NCI-H460 (cell line): ENCODE data around the gene KIRREL3. TPM values are rescaled to one million over a fixed set of nuclear protein-coding genes. Genes with fewer than 3 reads are reported as not detected.

ENCODE experiments used
- DNase-seq: peaks from one replicate; pipeline ENCODE4 v3.0.0-alpha.2; 2016; ENCODE audit warnings: low read depth; ENCODE audit errors: extremely low read depth
- total RNA-seq: library from RNA; depleted of rRNA; stranded (reverse); fragments of >200 nt; shearing (Covaris generic); gene quantifications from 2 replicates; pipeline ENCODE4 v1.2.3, GENCODE V29; 2014

The KIRREL3 gene
- total RNA-seq, 1 experiment from 2014 or later, result not detected

DNA sequence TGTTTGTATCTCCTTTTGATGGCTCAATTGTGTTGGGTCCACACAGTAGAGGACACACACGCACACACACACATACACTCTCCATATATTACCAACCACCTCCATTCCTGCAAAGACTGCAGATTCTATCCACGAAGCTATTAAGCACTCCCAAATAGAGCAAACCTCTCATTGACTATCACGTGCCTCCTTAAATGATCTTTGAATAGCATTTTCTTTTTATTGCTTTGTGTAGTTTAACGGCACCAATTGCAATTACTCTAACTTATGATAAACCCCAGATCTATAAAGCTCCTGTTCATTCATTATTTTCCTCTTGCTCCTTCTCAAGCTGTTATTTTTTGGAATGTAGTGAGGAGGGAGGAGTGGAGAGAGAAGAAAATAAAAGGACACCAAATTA, 440.3 kb downstream of the KIRREL3 start:
- DNase-seq, result no peak

DNA sequence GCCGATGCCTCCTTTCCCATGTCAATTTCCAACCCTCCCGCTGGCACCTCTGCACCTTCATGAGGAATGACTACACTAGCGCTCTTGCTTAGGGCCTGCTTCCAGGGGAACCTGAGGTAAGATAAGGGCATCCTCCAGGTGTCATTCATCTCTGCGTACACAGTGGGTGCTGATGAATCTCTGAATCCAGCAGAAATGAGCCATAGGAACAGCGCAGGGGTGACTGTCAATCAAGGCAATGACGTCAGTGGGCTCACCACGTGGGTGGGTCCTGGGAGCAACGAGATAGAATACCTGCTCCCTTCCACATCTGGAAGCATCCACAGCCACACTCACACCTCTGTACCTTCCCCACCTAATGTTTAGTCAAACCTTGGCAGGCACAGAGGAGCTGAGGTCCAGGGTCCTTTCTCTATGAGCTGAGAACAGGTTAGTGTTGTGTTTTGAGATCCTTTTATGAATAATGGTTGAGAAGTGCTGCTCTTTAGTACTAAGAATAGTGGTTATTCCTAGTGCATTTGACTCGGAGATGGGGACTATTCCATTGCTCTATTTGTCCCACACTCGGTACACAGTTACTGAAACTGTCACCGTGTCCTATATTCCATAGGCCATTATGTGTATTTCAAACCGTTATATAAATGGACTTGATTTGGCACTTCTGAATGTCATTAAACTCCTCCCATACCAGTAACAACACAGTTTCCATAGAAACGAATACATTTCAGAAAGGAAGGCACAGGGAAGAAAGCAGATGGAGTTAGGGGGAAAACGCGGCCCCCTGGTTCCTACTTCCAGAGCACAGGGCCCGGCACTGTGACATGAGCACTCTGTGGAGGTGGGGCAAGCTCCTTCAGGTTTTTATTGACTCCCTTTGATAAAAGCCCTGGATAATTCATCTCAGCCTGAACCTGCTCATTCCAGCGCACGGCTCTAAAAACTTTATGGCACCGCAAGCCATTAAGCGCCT, 451.7 kb downstream of the KIRREL3 start:
- no peak for DNase-seq

DNA sequence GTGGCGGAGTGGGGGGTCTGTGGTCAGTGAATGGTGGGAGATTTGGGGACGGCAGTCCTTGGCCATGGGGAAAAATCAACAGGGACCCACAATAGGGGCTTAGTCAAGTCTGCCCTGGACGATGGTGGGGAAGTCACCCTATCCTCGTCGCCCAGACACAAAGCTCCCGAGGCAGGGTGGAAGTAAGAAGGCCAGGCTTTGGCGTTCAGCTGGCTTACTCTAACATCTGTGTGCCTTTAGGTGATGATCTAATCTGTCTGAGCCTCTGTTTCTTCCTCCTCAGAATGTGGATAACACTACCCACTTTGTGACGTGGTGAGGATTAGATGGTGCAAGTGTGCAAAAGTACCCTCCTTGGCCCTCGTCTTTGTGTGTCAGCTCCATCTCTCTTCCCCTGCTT, 452.9 kb downstream of the KIRREL3 start:
- DNase-seq, result no peak

DNA sequence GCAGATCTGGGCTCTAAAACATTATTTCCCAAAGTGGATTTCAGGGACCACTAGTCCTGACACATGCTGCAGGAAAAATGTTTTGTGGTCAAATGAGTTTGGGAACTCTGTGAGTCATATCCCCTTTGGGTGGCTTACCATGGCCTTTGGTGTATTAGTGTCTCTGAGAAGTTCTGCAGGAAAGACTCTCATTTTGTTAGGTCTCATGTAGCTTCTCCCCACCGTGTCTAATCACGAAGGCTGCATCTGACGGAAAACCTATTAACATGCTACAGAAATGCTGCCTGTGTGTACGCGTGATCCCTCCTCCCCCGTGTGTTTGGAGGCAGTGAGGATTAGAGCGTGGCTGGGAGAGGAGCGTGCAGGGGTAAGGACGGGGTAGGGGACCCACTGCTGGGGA, 453.4 kb downstream of the KIRREL3 start:
- no peak for DNase-seq

DNA sequence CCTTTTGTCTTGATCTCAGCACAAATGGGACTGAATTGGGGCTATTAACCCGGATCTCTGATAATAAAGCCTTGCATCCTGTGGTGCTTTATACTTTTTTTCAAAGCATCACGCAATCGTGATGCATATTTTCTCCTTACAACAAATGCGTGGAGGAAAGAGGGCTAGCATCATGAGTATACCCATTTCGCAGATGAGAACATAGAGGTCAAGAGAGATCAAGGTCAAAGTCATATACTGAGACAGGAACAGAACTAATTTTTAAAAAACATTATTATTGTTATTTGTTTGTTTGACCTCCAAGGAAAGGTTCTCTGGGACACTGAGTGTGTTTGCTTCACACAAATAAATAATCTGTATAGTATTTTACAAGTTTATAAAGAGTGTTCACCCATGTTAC, 453.9 kb downstream of the KIRREL3 start:
- DNase-seq, result no peak

DNA sequence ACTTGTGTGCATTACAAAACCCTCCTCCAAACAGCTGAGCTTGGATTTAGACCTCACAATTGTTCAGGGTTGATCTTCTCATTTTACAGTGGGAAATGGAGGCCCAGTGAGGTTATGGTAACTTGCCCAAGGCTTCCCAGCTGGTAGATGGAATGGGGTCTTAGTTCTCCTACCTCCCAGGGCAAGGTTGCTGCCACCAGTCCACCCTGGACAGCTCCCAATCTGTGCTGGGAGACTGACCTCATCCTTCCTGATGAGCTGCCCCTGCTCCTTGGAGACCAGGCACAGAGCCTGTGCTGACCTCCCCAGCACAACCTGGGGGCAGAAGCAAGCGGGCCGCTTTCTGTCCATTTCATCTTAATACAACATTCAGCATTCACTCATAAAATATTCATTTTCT, 454.4 kb downstream of the KIRREL3 start:
- no peak for DNase-seq

DNA sequence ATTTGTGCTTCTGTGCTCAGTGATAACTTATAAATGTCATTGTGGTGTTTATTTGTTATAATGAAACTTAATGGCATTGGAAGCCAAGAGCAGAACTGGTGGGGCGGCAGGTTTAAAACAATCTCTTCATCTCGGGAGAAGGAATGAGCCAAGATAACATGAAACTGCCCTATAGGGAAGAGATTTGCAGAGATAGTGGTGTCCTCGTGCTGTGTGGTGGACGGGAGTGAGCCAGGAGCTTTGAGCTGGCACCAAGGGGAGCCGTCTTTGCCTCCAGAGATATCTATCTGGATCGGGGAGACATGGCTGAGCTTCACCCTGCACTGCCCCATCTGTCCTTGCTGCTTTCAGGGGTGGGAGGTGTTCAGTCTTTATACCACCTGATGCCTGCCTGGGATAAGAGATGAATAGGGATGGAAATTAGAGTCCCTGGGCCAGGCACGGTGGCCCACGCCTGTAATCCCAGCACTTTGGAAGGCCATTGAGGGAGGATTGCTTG, 455.5 kb downstream of the KIRREL3 start:
- DNase-seq, result no peak

DNA sequence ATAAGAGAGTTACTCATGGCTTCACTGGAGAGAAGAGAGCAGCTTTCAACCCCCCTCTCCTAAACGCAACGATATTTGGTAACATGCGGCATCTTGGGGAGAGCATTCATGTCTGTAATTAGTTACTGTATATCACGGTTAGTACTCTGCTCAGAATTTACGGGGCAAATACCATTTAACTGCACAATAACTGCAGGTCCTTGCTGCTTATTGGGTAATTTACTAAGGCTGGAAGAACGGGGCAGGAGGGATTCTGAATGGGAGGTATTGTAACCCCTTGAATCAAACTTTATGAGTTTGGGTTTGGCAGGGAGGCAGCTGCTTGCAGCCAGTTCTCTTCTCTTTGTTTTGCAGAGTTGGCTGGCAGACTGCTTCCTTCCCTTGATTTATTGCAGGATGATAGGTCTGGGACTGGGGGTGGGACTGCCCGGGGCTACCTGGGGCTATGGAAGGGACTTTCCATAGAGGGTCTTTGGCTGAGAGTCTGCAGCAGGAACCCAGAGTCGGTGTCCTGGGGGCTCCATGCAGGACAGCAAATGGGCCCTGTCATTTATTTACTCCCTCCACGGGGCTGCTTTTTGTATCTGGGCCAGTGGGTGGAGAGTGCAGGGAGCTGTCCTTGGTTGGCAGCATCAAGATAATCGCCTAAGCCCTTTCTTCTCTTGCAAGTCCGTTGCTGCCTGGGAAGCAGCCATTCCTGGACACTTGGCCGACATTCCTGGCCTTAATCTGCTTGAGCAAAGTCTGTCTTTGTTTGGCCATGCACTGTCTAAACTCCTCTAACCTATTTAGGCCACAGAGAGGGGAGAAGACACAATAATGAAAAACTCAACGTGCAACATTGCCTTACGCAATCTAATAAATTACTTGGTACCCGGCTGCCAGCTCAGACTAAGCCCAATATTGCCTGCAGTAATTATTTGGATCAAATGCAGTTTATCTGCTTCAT, 456.2 kb downstream of the KIRREL3 start:
- DNase-seq, result no peak

DNA sequence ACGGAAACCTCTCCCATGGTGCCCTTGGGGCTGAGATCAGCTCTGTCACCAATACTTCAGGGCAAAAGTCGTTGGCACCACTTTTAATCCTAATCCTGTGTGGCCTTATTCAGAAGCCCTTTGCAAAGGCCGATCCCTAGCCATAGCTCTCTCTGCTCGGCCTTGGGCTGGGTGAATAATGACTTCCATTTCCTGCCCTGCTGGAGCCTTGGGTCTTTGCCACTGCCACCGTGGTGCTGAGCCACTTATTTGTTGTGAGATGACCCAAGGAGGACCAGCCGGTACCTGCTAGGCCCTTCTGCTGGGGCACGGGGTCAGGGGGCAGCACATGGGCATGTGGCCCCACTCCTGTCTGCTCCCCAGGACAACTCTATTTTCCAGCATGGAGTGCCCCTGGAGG, 456.9 kb downstream of the KIRREL3 start:
- no peak for DNase-seq

DNA sequence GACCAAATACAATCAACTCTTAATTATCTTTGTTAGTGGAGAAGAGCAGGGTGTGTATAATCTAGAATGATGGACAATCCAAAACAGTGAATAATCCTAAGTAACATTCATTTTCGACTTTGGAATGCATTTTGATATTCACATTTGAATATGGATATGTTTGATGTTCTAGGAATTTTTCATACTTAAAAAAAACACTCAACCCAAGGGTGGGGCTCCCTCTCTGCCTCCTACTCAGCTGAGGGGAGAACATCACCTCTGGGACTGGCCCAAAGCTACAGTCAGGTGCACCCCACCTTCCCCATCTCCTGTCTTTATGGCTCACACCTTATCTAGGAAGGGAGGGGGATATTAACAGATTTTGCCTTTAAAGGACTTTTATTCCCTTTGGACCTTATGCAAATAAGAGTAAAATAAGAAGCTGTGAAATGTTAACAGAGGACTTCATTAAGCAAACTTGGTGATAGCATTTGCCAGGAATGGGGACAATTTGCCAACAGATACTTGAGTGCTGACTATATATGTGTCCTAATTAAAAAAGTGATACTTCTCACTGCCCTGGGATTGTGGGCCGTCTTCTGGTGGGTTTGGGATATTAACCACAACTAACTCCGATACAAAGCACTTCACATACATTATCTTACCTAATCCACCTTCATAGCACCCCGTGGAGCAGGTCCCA, 458.1 kb downstream of the KIRREL3 start:
- DNase-seq, result no peak

DNA sequence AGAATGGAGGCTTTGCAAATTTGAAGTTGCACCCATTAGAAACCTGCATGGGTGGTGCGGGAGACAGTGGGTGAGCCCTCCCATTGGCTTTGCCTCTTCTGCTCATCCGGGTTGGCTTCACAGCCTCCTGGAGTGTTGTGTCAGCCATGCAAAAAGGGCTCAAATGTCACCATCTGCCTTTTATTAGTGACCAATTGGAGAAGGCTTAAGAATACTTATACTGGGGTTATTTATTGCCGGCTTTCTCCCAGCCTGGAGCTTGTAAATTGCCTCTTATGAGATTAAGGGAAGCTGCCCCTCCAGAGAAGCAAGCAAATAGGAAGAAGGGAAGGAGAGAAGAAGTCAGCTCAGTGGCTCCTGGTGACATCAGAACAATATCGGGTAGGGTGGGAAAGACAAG, 462.5 kb downstream of the KIRREL3 start:
- DNase-seq, result no peak

DNA sequence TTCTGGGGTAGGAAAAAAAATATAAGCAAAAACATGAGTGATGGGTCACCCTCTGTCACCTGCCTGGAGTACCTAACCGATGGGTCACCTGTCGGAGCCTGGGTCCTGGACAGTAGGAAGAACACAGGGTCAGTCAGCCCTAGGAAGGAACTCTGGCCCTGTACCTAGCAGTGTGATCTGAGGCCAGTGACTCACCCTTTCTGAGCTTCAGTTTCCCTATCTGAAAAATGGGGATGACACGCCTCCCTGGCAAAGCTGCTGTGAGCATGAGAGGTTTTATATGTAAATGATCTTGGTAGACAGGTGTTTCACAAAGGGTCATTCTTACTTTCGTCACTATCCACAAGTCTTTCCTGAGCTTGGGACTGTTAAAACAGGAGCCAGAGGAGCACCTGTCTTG, 463.1 kb downstream of the KIRREL3 start:
- DNase-seq, result no peak

DNA sequence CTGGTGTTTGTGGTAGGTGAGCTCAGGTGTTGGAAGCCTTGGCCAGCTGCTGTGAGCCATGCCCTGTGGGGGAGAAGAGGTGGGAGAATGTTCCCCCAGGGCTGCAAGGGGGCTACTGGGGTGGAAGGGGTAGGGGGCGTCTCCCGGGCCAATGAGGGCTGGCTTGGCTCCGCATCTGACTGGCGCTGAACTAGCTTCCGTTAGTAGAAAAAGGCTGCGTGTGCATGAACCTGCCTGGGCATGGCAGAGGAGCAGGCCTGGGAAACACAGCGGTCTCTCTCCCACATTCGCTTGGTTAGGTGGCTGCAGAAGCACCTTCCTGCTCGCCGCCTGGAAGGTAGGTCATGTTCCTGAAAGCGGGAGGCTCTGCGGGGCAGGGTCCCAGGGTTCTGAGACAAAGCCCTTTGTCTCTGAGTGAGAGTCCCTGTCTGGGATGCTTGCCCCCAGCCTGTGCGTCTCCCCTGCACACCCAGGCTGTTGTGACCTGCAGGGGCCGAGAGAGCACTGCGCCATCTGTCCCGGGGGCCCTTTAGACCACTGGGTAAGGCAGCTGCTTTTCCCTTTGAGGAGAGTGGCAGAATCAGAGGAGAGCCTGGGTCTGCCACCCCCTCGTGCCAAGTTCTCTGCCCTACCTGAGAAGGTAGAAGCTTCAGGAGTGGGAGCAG, 466.3 kb downstream of the KIRREL3 start:
- no peak for DNase-seq

DNA sequence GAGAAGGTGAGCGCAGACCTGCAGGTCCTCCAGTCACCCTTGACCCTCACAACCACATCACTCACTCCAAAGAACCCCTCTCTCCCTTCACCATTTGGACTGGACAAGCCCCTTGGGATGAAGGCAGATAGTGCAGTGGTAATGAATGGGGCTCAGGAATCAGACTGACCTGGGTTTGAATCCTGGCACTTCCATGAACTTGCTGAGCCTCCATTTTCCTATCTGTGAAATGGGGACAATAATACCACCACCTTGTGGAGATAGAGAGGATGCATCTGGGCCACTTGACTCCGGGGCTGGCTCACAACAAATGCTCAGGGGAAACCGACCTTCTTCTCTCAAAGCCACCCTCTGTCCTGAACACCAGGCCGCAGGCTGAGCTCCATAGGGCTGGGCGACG, 467.0 kb downstream of the KIRREL3 start:
- DNase-seq, result no peak

DNA sequence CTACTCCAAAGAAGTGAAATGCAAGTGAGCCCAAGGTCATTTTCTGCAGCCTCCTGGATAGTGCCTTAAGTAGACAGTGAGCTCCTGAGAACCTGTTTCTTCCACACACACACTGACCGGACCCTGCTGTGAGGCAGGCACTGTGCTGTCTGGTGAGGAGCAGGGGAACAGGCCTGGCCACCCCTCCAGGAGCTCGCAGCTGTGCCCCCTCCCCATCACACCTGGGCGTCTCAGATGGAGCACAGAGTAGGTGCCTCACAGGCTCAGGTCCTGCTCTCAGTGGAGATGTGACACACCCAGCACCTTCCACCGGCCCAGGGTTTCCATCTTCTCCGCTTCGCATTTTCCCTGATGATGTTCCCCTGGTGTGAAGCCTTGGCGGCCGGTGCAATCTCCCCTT, 470.2 kb downstream of the KIRREL3 start:
- DNase-seq, result no peak

DNA sequence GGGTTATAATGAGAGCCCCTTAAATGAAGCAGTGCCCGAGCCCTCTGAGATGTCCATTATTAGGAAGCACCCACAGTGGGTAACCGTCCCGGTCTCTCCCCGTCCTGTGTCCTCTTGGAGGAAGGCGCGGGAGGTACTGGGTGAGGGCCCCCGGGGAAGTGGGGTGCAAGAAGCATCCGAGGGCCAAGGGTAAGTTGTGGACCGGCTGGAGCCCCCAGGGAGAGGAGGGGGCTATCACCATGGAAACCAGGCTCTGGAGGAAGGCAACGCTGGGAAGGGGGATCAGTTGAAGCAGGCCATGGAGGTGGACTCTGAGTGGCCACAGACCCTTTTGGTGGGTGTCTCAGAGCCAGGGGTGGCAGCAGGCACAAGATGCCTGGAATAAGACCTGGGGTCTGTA, 471.5 kb downstream of the KIRREL3 start:
- DNase-seq, result no peak

DNA sequence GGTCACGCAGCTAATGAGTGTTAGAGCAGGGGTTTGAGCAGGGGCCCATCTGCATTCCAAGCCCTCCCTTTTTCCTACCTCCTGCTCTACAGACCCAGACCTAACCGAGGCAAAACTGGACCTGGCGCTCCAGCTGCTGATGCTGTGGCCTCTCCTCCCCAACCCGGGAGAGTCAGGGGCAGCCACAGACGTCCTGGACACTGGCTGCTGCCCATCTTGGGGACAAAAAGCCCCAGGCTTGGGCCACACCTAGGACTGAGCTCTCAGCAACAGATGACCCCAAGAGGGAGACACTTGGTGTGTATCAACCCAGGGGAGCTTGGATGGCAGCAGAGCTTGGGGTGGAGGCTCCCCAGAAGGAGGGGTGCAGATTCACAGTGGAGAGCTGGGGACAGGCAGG, 472.5 kb downstream of the KIRREL3 start:
- no peak for DNase-seq

DNA sequence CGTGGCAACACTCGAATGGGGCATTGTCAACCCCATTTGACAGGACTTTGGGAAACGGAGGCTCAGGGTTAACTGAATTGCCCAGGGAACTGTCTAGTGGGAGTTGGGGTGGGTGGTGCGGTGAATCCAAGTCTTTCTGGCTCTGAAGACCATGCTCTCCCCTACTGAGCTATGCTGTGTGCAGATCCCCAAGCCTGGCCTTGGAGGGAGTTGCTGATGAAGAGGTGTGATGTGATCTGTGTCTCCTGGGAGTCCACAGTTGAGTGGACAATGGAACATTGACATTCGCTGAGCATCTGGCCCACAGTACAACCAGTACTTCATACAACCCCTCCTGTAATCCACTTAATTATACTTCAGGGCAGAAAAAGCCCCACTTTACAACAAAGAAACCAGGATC, 472.9 kb downstream of the KIRREL3 start:
- DNase-seq, result no peak

DNA sequence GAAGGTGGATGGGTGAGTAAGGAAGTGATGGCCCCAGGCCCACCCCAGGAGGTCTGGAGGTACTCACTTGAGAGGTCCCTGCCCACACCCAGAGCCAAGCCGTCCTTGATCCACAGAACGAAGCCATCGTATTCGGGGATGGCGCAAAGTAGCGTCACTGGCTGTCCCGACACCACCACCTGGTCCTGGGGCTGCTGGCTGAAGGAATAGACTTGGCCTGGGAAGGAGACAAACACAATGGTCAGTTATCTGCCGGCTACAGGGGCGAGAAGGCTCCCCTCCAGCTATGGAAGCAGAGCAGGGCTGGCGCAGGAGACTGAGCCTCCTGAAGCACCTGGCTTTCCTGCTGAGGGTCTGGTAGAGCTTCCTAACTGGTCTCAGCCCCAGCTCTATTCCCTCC, 474.1 kb downstream of the KIRREL3 start:
- DNase-seq, result no peak

DNA sequence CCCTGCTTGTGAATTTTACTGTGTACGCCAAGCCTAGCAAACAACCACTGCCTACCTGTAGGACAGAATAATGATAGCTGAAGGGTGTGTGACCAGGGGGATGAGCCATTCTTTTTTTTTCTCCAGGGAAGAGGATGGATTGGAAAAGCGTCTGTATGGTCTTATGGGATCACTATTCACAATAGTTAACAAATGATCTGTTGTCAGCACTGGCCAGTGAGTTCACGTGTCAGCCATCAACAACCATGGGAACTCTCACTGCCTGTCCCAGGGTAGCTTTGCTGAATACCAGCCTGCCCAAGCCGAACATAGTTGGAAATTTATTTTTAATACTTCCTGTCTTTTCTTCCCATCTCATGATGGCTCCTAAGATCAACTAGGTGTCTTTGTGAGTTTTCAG, 474.9 kb downstream of the KIRREL3 start:
- no peak for DNase-seq
